ENCODE results near the gene MPST.

GRCh38 chr22:37028692-37029674, 9.4 kb downstream of the MPST start:
- TF ChIP-seq CTCF (IDR thresholded peaks at IDR 0.05) (no peak), POLR2A (IDR thresholded peaks at IDR 0.05) (no peak)
